Left ventricle myocardium inferior (tissue), 1 donor: Measurements from ENCODE around the gene SLC30A2. TPM values are rescaled to one million over a fixed set of nuclear protein-coding genes. Genes with fewer than 3 reads are reported as not detected.
"Not testable (repeated sequence)": the region's sequence is repeated elsewhere in the genome, so short reads cannot be mapped to it uniquely, and the experiment has no call there.

Experiments used
- DNase-seq: peaks from one replicate; pipeline ENCODE4 v3.0.0-alpha.2; 2020
- H3K27ac ChIP-seq: fragments of 200-600 bp; replicated peaks from 2 replicates; pipeline ENCODE4 v1.8.0; 2021
- H3K27me3 ChIP-seq: fragments of 200-600 bp; 2 replicates; pipeline ENCODE4 v1.8.0; 2021; ENCODE audit warnings: low read depth
- H3K36me3 ChIP-seq: fragments of 200-600 bp; 2 replicates; pipeline ENCODE4 v1.8.0; 2021
- H3K4me1 ChIP-seq: fragments of 200-600 bp; 2 replicates; pipeline ENCODE4 v1.8.0; 2021
- H3K4me3 ChIP-seq: fragments of 200-600 bp; 2 replicates; pipeline ENCODE4 v1.8.0; 2021; ENCODE audit warnings: mild to moderate bottlenecking, moderate library complexity
- H3K9me3 ChIP-seq: fragments of 200-600 bp; replicated peaks from 2 replicates; pipeline ENCODE4 v1.8.0; 2021
- intact Hi-C: fragments of 100-400 bp; cut with micrococcal nuclease; formaldehyde crosslinking; loops from one replicate; pipeline ENCODE4 v1.11.0; 2022
- long read RNA-seq: library from polyadenylated mRNA; unstranded; transcript quantifications from one replicate; pipeline ENCODE4 v2.0.0, GENCODE V29; 2021
- total RNA-seq: library from RNA; stranded (reverse); fragmentation: NEBNext Ultra II Directional; extraction: Animal tissue kit (Norgen Biotek cat#: 25700); gene quantifications from one replicate; pipeline ENCODE4 v1.2.1, GENCODE V29; 2021
- TF ChIP-seq, protein P1 (sequence below): fragments of 200-600 bp; IDR thresholded peaks from 2 replicates; pipeline ENCODE4 v1.8.0; 2021; ENCODE audit warnings: antibody characterized with exemption, mild to moderate bottlenecking, borderline replicate concordance
- donor health status: DM: no; HTN: yes; CAD: no; lungs with severe emphysema.

SLC30A2 gene
- total RNA-seq, result 7.1 TPM
- long read RNA-seq, transcript SLC30A2-201 (8 exons, 2,494 nt), result major isoform, 28 of 36 reads
- long read RNA-seq, partial matches to known transcripts, result 2 of 36 reads
- long read RNA-seq, other reads (novel, unspliced or antisense), result 3 of 36 reads

DNA sequence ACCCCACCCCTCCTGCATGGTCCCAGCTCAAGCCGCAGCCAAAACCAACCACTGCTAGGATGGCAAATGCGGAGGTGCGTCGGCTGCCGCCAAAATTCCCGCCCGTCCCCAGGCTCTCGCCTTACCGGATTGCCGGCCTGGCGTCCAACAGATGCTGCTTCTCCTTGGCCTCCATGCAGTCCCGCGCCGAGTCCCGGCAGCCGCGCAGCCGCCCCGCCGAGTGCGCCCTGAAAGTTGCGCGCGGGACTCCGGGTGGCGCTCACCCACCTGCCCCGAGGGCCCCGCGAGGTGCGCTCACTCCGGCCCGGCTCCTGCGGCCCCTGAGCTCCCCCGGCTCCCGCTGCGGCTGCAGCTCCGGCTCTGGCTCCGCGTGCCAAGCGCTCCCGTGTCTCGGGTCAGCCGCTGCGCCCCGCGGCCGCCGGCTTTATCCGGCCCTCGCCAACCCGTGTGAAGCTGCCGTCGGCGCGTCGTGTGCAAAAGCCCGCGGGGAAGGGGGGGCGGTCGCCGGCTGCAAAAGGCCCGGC is at the start of gene SLC30A2:
TSS of gene SLC30A2 (minus strand) at position 397 of the 524 bp plus-strand sequence. CDS start at position 175, 222 bp downstream.
- Histone ChIP-seq H3K4me1 (peaks cover 47% of the 10 kb centered on the region), H3K27ac (peak within 1 kb of the TSS; percentile 69), H3K36me3 (no peaks in the 10 kb centered on the region), H3K9me3 (no peaks in the 10 kb centered on the region), H3K4me3 (peak within 1 kb of the TSS; percentile 62), H3K27me3 (peaks cover 85% of the 10 kb centered on the region)
- intact Hi-C loops, result no loop called here
- DNase-seq, result no peak
- TF ChIP-seq, protein P1, sequence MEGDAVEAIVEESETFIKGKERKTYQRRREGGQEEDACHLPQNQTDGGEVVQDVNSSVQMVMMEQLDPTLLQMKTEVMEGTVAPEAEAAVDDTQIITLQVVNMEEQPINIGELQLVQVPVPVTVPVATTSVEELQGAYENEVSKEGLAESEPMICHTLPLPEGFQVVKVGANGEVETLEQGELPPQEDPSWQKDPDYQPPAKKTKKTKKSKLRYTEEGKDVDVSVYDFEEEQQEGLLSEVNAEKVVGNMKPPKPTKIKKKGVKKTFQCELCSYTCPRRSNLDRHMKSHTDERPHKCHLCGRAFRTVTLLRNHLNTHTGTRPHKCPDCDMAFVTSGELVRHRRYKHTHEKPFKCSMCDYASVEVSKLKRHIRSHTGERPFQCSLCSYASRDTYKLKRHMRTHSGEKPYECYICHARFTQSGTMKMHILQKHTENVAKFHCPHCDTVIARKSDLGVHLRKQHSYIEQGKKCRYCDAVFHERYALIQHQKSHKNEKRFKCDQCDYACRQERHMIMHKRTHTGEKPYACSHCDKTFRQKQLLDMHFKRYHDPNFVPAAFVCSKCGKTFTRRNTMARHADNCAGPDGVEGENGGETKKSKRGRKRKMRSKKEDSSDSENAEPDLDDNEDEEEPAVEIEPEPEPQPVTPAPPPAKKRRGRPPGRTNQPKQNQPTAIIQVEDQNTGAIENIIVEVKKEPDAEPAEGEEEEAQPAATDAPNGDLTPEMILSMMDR, result no peak

- Histone ChIP-seq H3K36me3 (no peaks in the 10 kb centered on the region), H3K4me3 (peak overlapping the region; percentile 53), H3K4me1 (peaks cover 20% of the 10 kb centered on the region), H3K27ac (peak overlapping the region; percentile 89), H3K27me3 (no peaks in the 10 kb centered on the region), H3K9me3 (no peaks in the 10 kb centered on the region)
- peak; percentile 57 for DNase-seq
- TF ChIP-seq, protein P1, result peak; percentile 35
- intact Hi-C loops, result no loop called here
Observed at GRCh38 chr1:26094677-26095383, 48.9 kb upstream of the SLC30A2 start.

- Histone ChIP-seq H3K4me3 (peak overlapping the region; percentile 53), H3K9me3 (no peaks in the 10 kb centered on the region), H3K36me3 (no peaks in the 10 kb centered on the region), H3K27me3 (no peaks in the 10 kb centered on the region), H3K27ac (peak overlapping the region; percentile 89), H3K4me1 (peaks cover 20% of the 10 kb centered on the region)
- TF ChIP-seq, protein P1, result no peak
- DNase-seq, result peak; percentile 70
- intact Hi-C loops, result no loop called here
Observed at GRCh38 chr1:26094076-26094669, 48.3 kb upstream of the SLC30A2 start.

DNA sequence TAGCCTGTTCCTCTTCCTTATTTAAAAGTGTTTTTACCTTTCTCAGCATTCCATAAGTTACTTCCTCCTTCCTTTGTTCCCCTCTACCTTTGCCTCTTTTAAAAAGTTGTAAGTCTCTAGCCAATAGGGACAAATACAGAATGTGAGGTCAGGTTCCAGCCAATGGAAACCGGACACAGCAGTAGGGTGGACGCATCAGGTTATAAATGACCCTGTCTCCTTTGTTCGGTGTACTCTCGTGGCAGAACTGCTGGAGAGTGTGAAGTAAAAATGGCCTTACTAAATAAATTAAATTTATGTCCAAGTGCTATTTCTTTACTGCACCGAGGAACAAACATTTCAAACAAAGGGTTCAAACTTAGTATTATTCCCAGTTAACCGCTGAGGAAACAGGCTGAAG is 47.7 kb upstream of the SLC30A2 start:
- H3K36me3 ChIP-seq, H3K27me3 ChIP-seq, H3K9me3 ChIP-seq, intact Hi-C loops, DNase-seq: not testable (repeated sequence)
- Histone ChIP-seq H3K4me3 (peak overlapping the region; percentile 53), H3K4me1 (peaks cover 20% of the 10 kb centered on the region), H3K27ac (peak overlapping the region; percentile 89)

DNA sequence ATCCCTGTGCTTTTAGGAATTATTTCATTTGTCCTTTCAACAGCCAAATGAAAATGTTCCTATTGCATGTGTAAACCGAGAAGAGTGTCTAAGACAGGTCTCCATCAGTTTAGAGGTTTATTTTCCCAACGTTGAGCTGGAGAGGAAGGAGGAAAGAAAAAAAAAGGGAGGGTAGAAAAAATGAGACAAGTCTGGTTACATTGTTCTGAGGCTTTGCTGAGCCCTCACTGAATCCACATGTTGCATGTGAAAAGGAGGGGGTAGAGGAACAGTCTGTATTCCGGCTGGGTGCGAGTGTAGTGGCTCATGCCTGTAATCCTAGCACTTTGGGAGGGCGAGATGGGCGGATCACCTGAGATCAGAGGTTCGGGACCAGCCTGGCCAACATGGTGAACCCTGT is 46.5 kb upstream of the SLC30A2 start:
- Histone ChIP-seq H3K9me3 (no peaks in the 10 kb centered on the region), H3K27ac (peak overlapping the region; percentile 89), H3K4me1 (peaks cover 20% of the 10 kb centered on the region), H3K27me3 (peaks cover 5% of the 10 kb centered on the region), H3K4me3 (no peak overlapping the region), H3K36me3 (no peaks in the 10 kb centered on the region)
- intact Hi-C loops, result no loop called here
- TF ChIP-seq, protein P1, result no peak
- DNase-seq, result no peak
